HFFc6 (cell line): Measurements from ENCODE around the gene NFIA. TPM values are rescaled to one million over a fixed set of nuclear protein-coding genes. Genes with fewer than 3 reads are reported as not detected.
A peak's percentile ranks its signal among the peaks of the same experiment; 100 is the strongest.

Source experiments
- DNase-seq: peaks from one replicate; pipeline ENCODE4 v3.0.0-alpha.2; 2018
- H3K27ac Mint-ChIP-seq: 2 replicates; pipeline ENCODE4 v1.8.0; 2020; ENCODE audit warnings: mild to moderate bottlenecking, mixed read lengths
- H3K27me3 Mint-ChIP-seq: 2 replicates; pipeline ENCODE4 v1.8.0; 2021; ENCODE audit warnings: mild to moderate bottlenecking, moderate library complexity, mixed read lengths; ENCODE audit not compliant: insufficient read depth
- H3K36me3 Mint-ChIP-seq: 2 replicates; pipeline ENCODE4 v1.8.0; 2021; ENCODE audit warnings: low read depth, mixed read lengths
- H3K4me1 Mint-ChIP-seq: 2 replicates; pipeline ENCODE4 v1.8.0; 2020; ENCODE audit warnings: low read depth, mixed read lengths
- H3K4me3 Mint-ChIP-seq: 2 replicates; pipeline ENCODE4 v1.8.0; 2020; ENCODE audit warnings: mild to moderate bottlenecking, moderate library complexity, mixed read lengths
- H3K9me3 Mint-ChIP-seq: 2 replicates; pipeline ENCODE4 v1.8.0; 2020; ENCODE audit warnings: mild to moderate bottlenecking, mixed read lengths
- total RNA-seq, 6 experiments: library from RNA; stranded (reverse); fragmentation: NEBNext Ultra II Directional; extraction: Animal tissue kit (Norgen Biotek cat#: 25700); gene quantifications; 2 replicates in 1 of 6; 3 replicates in 5 of 6; pipeline ENCODE4 v1.2.3, GENCODE V29; 2021
- TF ChIP-seq, protein P1 (sequence below): fragments of 200-600 bp; sonication (generic); IDR thresholded peaks from 2 replicates; pipeline ENCODE4 v1.5.0; 2021; ENCODE audit warnings: antibody characterized with exemption, mild to moderate bottlenecking

Gene NFIA
- total RNA-seq, 6 experiments from 2014 or later, result 8.5 to 11.3 (median 10.4) TPM

- TF ChIP-seq, protein P1, sequence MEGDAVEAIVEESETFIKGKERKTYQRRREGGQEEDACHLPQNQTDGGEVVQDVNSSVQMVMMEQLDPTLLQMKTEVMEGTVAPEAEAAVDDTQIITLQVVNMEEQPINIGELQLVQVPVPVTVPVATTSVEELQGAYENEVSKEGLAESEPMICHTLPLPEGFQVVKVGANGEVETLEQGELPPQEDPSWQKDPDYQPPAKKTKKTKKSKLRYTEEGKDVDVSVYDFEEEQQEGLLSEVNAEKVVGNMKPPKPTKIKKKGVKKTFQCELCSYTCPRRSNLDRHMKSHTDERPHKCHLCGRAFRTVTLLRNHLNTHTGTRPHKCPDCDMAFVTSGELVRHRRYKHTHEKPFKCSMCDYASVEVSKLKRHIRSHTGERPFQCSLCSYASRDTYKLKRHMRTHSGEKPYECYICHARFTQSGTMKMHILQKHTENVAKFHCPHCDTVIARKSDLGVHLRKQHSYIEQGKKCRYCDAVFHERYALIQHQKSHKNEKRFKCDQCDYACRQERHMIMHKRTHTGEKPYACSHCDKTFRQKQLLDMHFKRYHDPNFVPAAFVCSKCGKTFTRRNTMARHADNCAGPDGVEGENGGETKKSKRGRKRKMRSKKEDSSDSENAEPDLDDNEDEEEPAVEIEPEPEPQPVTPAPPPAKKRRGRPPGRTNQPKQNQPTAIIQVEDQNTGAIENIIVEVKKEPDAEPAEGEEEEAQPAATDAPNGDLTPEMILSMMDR, result no peak
- no peak for DNase-seq
- H3K4me1 Mint-ChIP-seq, result peaks cover 22% of the 10 kb centered on the region
These were observed 29.8 kb upstream of the NFIA start for GRCh38 chr1:61052395-61053225.

GRCh38 chr1:61053226-61053711 lies 29.1 kb upstream of the NFIA start:
- H3K27me3 Mint-ChIP-seq, result peaks cover 11% of the 10 kb centered on the region
- no peaks in the 10 kb centered on the region for H3K36me3 Mint-ChIP-seq
- H3K9me3 Mint-ChIP-seq, result no peaks in the 10 kb centered on the region
- TF ChIP-seq, protein P1, result no peak
- no peak overlapping the region for H3K27ac Mint-ChIP-seq
- peak overlapping the region; percentile 82 for H3K4me3 Mint-ChIP-seq
- H3K4me1 Mint-ChIP-seq, result peaks cover 29% of the 10 kb centered on the region
- DNase-seq, result no peak

More at GRCh38 chr1:61052395-61053225, 29.8 kb upstream of the NFIA start:
- Mint-ChIP-seq H3K4me3 (no peak overlapping the region), H3K9me3 (no peaks in the 10 kb centered on the region), H3K36me3 (no peaks in the 10 kb centered on the region), H3K27ac (no peak overlapping the region), H3K27me3 (peaks cover 11% of the 10 kb centered on the region)

DNA sequence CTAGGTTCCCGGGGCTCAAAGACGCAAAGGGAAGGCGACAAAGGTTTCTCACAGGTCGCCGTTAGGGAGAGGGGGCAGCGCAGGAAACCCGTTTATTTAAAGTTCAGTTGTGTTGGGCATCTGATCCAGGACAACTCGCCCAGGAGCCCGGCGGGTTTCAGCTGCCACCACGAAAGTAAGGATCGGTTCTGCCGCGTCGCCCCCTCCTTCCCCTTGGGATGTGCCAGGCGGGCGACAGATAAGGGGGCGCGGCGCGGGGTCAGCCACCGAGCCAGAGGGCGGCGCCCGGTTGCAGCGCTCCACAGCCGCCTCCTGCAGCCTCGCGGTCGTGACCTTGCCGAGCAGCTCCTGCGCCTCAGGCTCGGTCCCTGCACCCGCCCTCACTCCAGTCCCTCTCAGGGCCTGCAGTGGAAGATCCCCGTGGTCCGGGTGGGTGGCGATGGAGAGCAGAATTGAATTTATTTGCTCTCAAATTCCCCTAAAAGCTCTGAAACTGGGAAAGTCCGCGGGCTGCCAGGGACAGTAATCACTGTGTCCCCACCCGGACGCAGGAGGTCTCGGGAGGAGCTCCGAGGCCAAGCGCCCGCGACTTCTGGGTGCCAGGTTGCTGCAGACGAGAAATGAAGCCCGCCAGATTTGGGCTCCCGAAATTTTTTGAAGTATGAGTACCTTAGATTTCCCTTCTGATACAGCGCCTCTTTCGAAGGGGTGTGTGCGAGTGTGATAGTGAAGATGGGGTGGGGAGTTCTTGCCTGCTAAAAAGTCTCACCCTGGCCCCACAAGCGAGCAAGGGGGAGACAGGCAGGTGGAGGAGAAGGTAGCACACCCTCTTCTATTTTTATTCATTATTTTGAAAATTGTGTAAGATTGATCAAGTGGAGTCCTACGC lies 28.4 kb upstream of the NFIA start:
- Mint-ChIP-seq H3K4me3 (peak overlapping the region; percentile 82), H3K27ac (no peak overlapping the region), H3K9me3 (no peaks in the 10 kb centered on the region), H3K27me3 (peaks cover 11% of the 10 kb centered on the region), H3K4me1 (peaks cover 35% of the 10 kb centered on the region), H3K36me3 (no peaks in the 10 kb centered on the region)
- no peak for DNase-seq
- TF ChIP-seq, protein P1, result 0 out of 2 replicates have a peak, but pooled peaks have one; percentile 11

- Mint-ChIP-seq H3K4me1 (peaks cover 35% of the 10 kb centered on the region), H3K27me3 (peaks cover 11% of the 10 kb centered on the region), H3K4me3 (no peak overlapping the region), H3K27ac (no peak overlapping the region), H3K36me3 (no peaks in the 10 kb centered on the region), H3K9me3 (no peaks in the 10 kb centered on the region)
- TF ChIP-seq, protein P1, result no peak
- no peak for DNase-seq
These were observed 27.8 kb upstream of the NFIA start for GRCh38 chr1:61054601-61054993.

DNA sequence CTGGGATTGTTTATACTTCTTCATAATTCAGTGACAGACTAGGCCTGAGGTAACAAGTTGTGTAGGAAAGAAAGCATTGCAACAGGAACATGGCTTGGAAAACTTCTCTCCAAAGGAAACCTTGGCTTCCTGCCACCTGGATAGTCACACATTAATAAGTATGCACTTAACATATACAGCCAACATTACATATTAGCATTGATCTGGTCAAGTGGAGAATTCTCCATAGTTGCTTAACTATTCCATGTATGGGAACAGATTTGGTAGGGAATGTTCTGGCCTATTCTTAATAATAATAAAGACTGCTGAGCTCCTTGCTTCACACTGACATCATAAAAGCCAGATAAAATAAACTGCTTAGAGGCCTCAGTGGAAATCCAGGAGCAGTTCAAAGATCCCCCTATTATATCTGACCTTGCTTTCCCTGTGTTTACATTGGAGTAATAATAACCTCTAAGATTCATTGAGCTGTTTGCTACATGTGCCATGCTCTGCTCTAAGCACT lies 27.2 kb upstream of the NFIA start:
- TF ChIP-seq, protein P1, result no peak
- H3K9me3 Mint-ChIP-seq, result no peaks in the 10 kb centered on the region
- H3K4me1 Mint-ChIP-seq, result peaks cover 35% of the 10 kb centered on the region
- no peak for DNase-seq
- no peaks in the 10 kb centered on the region for H3K36me3 Mint-ChIP-seq
- H3K27ac Mint-ChIP-seq, result no peak overlapping the region
- H3K4me3 Mint-ChIP-seq, result no peak overlapping the region
- peaks cover 11% of the 10 kb centered on the region for H3K27me3 Mint-ChIP-seq
